IMR-90 (cell line): ENCODE data around the gene GCN1.

Source experiments
- CEBPB ChIP-seq: IDR thresholded peaks from 2 replicates; pipeline ENCODE4 v1.6.1; 2012; ENCODE audit warnings: low read depth, low read length, improper control_type of control experiment
- RAD21 ChIP-seq: IDR thresholded peaks from 2 replicates; pipeline ENCODE4 v1.6.1; 2012; ENCODE audit warnings: low read length, improper control_type of control experiment
- TF ChIP-seq, protein P1 (sequence below): conservative IDR thresholded peaks from 2 replicates; pipeline ENCODE4 v1.5.1; 2012; ENCODE audit warnings: mild to moderate bottlenecking, low read depth, low read length, improper control_type of control experiment

DNA sequence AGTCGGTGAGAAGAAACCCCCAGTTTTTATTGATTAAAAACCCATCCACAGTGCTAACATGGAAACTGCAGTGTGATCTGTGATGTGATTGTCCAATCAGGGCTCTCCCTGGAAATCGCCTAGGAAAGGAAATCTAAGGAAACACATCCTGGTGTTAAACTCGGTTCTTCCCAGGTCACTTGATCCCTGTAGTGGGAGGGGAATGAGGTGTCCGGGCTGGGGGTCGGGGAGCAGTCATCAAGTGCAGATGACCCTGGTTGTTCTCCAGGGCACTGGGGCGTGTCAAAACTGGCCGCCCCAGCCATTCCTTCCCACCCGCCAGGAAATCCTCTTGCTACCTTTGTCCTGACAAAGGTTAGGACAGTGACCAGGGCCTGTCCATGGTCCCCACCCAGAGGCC lies 98.8 kb downstream of the GCN1 start:
- TF ChIP-seq, protein P1, sequence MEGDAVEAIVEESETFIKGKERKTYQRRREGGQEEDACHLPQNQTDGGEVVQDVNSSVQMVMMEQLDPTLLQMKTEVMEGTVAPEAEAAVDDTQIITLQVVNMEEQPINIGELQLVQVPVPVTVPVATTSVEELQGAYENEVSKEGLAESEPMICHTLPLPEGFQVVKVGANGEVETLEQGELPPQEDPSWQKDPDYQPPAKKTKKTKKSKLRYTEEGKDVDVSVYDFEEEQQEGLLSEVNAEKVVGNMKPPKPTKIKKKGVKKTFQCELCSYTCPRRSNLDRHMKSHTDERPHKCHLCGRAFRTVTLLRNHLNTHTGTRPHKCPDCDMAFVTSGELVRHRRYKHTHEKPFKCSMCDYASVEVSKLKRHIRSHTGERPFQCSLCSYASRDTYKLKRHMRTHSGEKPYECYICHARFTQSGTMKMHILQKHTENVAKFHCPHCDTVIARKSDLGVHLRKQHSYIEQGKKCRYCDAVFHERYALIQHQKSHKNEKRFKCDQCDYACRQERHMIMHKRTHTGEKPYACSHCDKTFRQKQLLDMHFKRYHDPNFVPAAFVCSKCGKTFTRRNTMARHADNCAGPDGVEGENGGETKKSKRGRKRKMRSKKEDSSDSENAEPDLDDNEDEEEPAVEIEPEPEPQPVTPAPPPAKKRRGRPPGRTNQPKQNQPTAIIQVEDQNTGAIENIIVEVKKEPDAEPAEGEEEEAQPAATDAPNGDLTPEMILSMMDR: no peak
- TF ChIP-seq CEBPB: no peak
- TF ChIP-seq RAD21: no peak
